ENCODE data around the gene FOXK2. TPM values are rescaled to one million over a fixed set of nuclear protein-coding genes. Genes with fewer than 3 reads are reported as not detected.

The FOXK2 gene
- total and polyA plus RNA-seq, 2 donors (not counting 1 experiment from before 2014, with no cell fraction given), result 19.7 to 62.7 TPM

DNA sequence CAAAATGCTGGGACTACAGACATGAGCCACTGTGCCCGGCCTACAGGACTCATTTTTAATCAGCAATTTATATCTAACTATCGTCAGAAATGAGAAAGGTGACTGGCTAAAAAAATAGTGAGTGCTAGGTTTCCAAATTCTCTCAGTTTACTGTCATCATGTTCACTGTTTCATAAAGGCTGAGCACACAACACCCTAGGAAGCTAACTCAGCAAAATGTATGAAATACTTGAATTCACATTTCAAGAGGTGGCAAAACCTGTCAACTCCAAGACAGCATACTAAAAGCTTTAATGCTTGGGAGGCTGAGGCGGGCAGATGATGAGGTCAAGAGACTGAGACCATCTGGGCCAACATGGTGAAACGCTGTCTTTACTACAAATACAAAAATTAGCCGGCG lies 112.0 kb downstream of the FOXK2 start:
- Histone ChIP-seq H3K36me3 (replicated peaks in 1 of 2; ENCODE audit: control extremely low read depth in 1 of 2, control insufficient read depth in 1 of 2, extremely low read depth in 1 of 2, insufficient read depth in 2 of 2, low read length in 1 of 2) (peaks cover 0 to 60% of the 10 kb centered on the region in 2 experiments), H4K20me1 (ENCODE audit: control insufficient read depth, insufficient read depth, low read length, poor library complexity, severe bottlenecking) (peaks cover 67% of the 10 kb centered on the region), H3K4me3 (ENCODE audit: control extremely low read depth in 1 of 5, extremely low read depth in 1 of 5, insufficient read depth in 1 of 5, low read depth in 2 of 5, low read length in 4 of 5) (no peak overlapping the region), H2AFZ (ENCODE audit: insufficient read depth, low read depth, low read length, poor library complexity, severe bottlenecking) (no peak overlapping the region), H3K4me1 (ENCODE audit: control insufficient read depth in 2 of 2, insufficient read depth in 2 of 2, low read length in 2 of 2) (no peaks in the 10 kb centered on the region), H3K79me2 (ENCODE audit: control insufficient read depth, insufficient read depth, low read length) (peaks cover 68% of the 10 kb centered on the region), H3K9me3 (ENCODE audit: control extremely low read depth in 1 of 3, control insufficient read depth in 2 of 3, insufficient read depth in 1 of 3, low read length in 2 of 3) (no peaks in the 10 kb centered on the region), H3K4me2 (replicated peaks; ENCODE audit: low read depth, low read length, poor library complexity, severe bottlenecking) (no peak overlapping the region), H3K9ac (ENCODE audit: low read length) (no peak overlapping the region), H3K27ac (ENCODE audit: low read length in 2 of 2) (no peak overlapping the region), H3K27me3 (replicated peaks in 1 of 4; ENCODE audit: control extremely low read depth in 1 of 4, control insufficient read depth in 3 of 4, insufficient read depth in 4 of 4, low read length in 3 of 4) (no peaks in the 10 kb centered on the region)
- WGBS (ENCODE audit: insufficient coverage), result 88% methylated on average over 3 of the region's 6 CpGs
- Mint-ChIP-seq H3K4me1 (peaks cover 5% of the 10 kb centered on the region), H3K9me3 (ENCODE audit: insufficient read depth) (no peaks in the 10 kb centered on the region), H3K27ac (no peak overlapping the region), H3K27me3 (no peaks in the 10 kb centered on the region), H3K4me3 (no peak overlapping the region)
- ATAC-seq (ENCODE audit: low read depth) (no peak), DNase-seq (no peak)
- CTCF ChIA-PET, result interaction anchor here (0.9 kb wide), 1 partner anchor 393 kb away, joined by 4 read pairs; no protein-coding TSS in a partner anchor
- POLR2A ChIA-PET, result no interaction called here
- TF ChIP-seq, protein P1, sequence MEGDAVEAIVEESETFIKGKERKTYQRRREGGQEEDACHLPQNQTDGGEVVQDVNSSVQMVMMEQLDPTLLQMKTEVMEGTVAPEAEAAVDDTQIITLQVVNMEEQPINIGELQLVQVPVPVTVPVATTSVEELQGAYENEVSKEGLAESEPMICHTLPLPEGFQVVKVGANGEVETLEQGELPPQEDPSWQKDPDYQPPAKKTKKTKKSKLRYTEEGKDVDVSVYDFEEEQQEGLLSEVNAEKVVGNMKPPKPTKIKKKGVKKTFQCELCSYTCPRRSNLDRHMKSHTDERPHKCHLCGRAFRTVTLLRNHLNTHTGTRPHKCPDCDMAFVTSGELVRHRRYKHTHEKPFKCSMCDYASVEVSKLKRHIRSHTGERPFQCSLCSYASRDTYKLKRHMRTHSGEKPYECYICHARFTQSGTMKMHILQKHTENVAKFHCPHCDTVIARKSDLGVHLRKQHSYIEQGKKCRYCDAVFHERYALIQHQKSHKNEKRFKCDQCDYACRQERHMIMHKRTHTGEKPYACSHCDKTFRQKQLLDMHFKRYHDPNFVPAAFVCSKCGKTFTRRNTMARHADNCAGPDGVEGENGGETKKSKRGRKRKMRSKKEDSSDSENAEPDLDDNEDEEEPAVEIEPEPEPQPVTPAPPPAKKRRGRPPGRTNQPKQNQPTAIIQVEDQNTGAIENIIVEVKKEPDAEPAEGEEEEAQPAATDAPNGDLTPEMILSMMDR (IDR thresholded peaks at IDR 0.05), result no peak
- no peak for TF ChIP-seq EZH2 (IDR thresholded peaks at IDR 0.05; ENCODE audit: borderline replicate concordance, insufficient read depth, low read depth, low read length, poor library complexity, severe bottlenecking)
- intact Hi-C loops (cut with micrococcal nuclease), result no loop called here

DNA sequence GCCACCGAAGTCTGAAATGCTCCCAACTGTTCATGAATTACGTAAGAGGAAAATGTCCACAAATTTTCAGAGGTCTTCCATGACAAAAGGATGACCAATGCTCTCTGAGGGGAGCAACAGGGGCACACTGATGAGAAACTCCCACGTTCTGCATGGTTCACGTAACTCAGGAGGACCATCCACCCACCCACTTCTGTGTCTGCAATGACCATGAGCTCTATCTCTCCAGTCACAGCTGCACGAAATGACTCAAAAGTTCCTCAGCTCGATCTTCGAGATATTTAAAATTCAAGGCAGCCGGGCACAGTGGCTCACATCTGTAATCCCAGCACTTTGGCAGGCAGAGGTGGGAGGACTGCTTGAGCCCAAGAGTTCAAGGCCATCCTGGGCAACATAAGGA lies 112.9 kb downstream of the FOXK2 start:
- H3K79me2 ChIP-seq (ENCODE audit: control insufficient read depth, insufficient read depth, low read length), result peaks cover 77% of the 10 kb centered on the region
- H3K9me3 ChIP-seq (ENCODE audit: control extremely low read depth in 1 of 3, control insufficient read depth in 2 of 3, insufficient read depth in 1 of 3, low read length in 2 of 3), result peaks cover 0 to 4% (median 0%) of the 10 kb centered on the region in 3 donors
- DNase-seq (no peak), ATAC-seq (ENCODE audit: low read depth) (no peak)
- Mint-ChIP-seq H3K27ac (no peak overlapping the region), H3K27me3 (no peaks in the 10 kb centered on the region), H3K4me1 (peaks cover 6% of the 10 kb centered on the region), H3K4me3 (no peak overlapping the region), H3K9me3 (ENCODE audit: insufficient read depth) (no peaks in the 10 kb centered on the region)
- intact Hi-C loops (cut with micrococcal nuclease), result no loop called here
- ChIA-PET CTCF (no interaction called here), POLR2A (no interaction called here)
- TF ChIP-seq EZH2 (IDR thresholded peaks at IDR 0.05; ENCODE audit: borderline replicate concordance, insufficient read depth, low read depth, low read length, poor library complexity, severe bottlenecking), result no peak
- TF ChIP-seq, protein P1 (IDR thresholded peaks at IDR 0.05), result no peak
- H3K4me3 ChIP-seq (ENCODE audit: control extremely low read depth in 1 of 5, extremely low read depth in 1 of 5, insufficient read depth in 1 of 5, low read depth in 2 of 5, low read length in 4 of 5), result no peak overlapping the region
- no peaks in the 10 kb centered on the region for H3K27me3 ChIP-seq (replicated peaks in 1 of 4; ENCODE audit: control extremely low read depth in 1 of 4, control insufficient read depth in 3 of 4, insufficient read depth in 4 of 4, low read length in 3 of 4)
- no peak overlapping the region for H3K27ac ChIP-seq (ENCODE audit: low read length in 2 of 2)
- 87% methylated on average over 8 of the region's 8 CpGs for WGBS (ENCODE audit: insufficient coverage)
- H2AFZ ChIP-seq (ENCODE audit: insufficient read depth, low read depth, low read length, poor library complexity, severe bottlenecking), result no peak overlapping the region
- no peak overlapping the region for H3K9ac ChIP-seq (ENCODE audit: low read length)
- peaks cover 76% of the 10 kb centered on the region for H4K20me1 ChIP-seq (ENCODE audit: control insufficient read depth, insufficient read depth, low read length, poor library complexity, severe bottlenecking)
- H3K4me1 ChIP-seq (ENCODE audit: control insufficient read depth in 2 of 2, insufficient read depth in 2 of 2, low read length in 2 of 2), result no peaks in the 10 kb centered on the region
- no peak overlapping the region for H3K4me2 ChIP-seq (replicated peaks; ENCODE audit: low read depth, low read length, poor library complexity, severe bottlenecking)
- H3K36me3 ChIP-seq (replicated peaks in 1 of 2; ENCODE audit: control extremely low read depth in 1 of 2, control insufficient read depth in 1 of 2, extremely low read depth in 1 of 2, insufficient read depth in 2 of 2, low read length in 1 of 2), result peaks cover 0 to 60% of the 10 kb centered on the region in 2 experiments

Data from B cell (primary cell).